Activated naive CD4-positive, alpha-beta T cell treated with anti-CD3 and anti-CD28 coated beads, Interleukin-2, amount 50 U/mL, for 24 hours (primary cell): ENCODE results near the gene KRT9.

Experiments
- H3K27ac Mint-ChIP-seq: one replicate; pipeline ENCODE4 v1.8.0; 2021; ENCODE audit warnings: mild to moderate bottlenecking, mixed read lengths
- H3K27me3 Mint-ChIP-seq: one replicate; pipeline ENCODE4 v1.8.0; 2021; ENCODE audit warnings: mixed read lengths
- H3K36me3 Mint-ChIP-seq: one replicate; pipeline ENCODE4 v1.8.0; 2021; ENCODE audit warnings: mixed read lengths
- H3K4me1 Mint-ChIP-seq: one replicate; pipeline ENCODE4 v1.8.0; 2021; ENCODE audit warnings: mixed read lengths
- H3K4me3 Mint-ChIP-seq: one replicate; pipeline ENCODE4 v1.8.0; 2021; ENCODE audit warnings: mild to moderate bottlenecking, mixed read lengths
- H3K9me3 Mint-ChIP-seq: one replicate; pipeline ENCODE4 v1.8.0; 2021; ENCODE audit warnings: mixed read lengths

KRT9 gene

DNA sequence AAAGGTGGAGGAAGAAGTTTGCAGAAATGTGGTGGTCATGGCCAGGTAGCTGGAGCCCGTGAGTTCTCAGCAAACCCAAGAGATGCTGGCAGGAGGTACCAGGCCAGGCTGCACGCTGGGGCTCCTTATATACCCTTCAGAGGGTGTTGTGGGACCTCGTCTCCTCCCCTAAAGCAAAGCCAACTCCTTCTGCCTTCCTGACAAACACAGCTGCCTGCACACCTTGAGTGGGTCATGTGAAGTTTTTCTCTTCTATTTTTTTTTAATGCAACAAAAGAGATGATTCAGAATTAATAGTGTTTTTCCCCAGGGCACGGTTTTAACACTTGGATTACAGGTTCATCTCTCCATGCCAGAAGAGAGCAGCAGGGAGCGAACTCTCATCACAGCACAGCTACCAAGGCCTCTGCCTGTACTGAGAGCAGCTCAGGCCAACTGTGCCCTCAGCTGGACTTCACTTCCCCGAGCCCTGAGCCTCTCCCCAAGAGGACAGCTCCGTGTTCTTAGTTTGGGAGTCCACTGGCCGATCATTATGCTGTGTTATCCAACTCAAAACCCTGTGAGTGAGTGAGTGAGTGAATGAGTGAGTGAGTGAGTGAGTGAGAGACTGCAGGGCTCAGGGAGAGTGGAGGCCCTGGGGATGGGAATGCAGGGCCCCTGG, 52.9 kb downstream of the KRT9 start, which contains the start of gene KRT15:
KRT15 (minus strand) TSS at position 102 of the 661 bp plus-strand sequence; CDS start at position 39, 63 bp downstream.
- H3K4me1 Mint-ChIP-seq, result no peaks in the 10 kb centered on the region
- H3K27ac Mint-ChIP-seq, result peak within 1 kb of the TSS; percentile 43
- H3K9me3 Mint-ChIP-seq, result no peaks in the 10 kb centered on the region
- no peaks in the 10 kb centered on the region for H3K27me3 Mint-ChIP-seq
- no peaks in the 10 kb centered on the region for H3K36me3 Mint-ChIP-seq
- H3K4me3 Mint-ChIP-seq, result no peak within 1 kb of the TSS

DNA sequence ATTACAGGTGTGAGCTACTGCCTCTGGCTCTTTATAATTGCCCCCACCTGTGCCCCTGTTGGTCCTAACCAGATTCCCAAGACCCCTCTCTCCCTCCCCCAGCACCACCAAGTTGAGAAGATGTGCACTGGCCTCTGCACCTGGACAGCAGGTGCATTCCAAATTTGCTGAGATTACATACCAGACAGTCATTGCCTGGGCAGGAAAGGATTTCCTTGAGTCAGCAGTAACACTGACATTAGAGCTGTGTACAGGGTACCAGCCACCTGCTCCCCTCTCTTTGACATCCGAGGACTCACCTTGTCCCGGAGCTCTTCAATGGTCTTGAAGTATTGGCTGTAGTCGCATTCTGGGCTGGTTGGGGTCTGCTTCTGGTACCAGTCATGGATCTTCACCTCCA, 53.8 kb downstream of the KRT9 start:
- Mint-ChIP-seq H3K4me3 (no peak overlapping the region), H3K36me3 (no peaks in the 10 kb centered on the region), H3K27me3 (no peaks in the 10 kb centered on the region), H3K27ac (no peak overlapping the region), H3K4me1 (no peaks in the 10 kb centered on the region), H3K9me3 (no peaks in the 10 kb centered on the region)

DNA sequence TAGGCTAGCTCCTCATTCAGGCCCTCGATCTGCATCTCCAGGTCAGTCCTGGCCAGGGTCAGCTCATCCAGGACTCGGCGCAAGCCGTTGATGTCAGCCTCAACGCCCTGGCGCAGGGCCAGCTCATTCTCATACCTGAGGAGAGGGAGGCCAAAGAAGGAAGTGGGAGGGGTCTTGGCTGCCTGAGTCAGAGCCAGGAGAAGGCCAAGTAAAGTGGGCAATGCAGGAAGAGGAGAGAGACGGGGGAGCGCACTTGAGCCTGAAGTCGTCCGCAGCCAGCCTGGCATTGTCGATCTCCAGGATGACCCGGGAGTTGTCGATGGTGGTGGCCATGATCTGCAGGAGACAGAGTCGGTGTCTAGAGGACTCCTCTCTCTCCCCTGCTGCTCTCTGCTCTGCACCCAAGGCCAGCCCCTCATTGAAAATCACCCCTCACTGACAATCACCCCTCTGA, 55.0 kb downstream of the KRT9 start:
- H3K4me3 Mint-ChIP-seq, result no peak overlapping the region
- H3K4me1 Mint-ChIP-seq, result no peaks in the 10 kb centered on the region
- no peak overlapping the region for H3K27ac Mint-ChIP-seq
- H3K36me3 Mint-ChIP-seq, result no peaks in the 10 kb centered on the region
- H3K27me3 Mint-ChIP-seq, result no peaks in the 10 kb centered on the region
- no peaks in the 10 kb centered on the region for H3K9me3 Mint-ChIP-seq

DNA sequence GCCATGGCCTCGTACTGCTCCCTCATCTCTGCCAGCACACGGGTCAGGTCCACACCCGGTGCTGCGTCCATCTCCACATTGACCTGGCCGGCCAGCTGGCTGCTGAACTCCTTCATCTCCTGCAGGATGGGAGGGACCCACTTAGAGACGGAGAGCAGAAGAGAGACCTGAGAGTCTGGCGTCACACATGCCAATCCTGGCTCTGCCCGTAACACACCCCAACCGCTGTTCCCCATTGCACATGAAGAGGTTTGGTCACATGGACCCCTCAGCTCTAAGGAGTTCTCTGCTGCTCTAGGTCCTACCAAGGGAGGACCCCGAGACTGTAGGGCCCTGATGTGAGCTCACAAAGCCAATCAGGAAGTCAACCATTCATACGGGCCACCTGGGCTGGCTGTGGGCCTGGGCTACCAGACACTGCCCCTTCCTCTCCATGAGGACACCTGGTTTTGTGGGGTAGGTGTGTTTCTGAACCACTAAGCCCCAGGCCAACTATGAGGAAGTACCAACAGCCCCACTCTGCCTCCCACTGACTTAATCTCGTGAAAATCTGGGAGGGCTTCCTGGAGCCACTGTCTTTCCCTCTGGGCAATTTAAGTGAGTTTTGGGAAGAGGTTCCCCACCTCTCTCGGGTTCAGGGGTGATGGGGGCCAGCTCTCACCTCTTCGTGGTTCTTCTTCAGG, 55.6 kb downstream of the KRT9 start:
- no peak overlapping the region for H3K4me3 Mint-ChIP-seq
- H3K4me1 Mint-ChIP-seq, result no peaks in the 10 kb centered on the region
- no peaks in the 10 kb centered on the region for H3K36me3 Mint-ChIP-seq
- H3K27ac Mint-ChIP-seq, result no peak overlapping the region
- no peaks in the 10 kb centered on the region for H3K9me3 Mint-ChIP-seq
- H3K27me3 Mint-ChIP-seq, result no peaks in the 10 kb centered on the region
